Ishikawa (cell line): ENCODE results near the gene SNX1.

Source experiments
- CEBPB ChIP-seq: IDR thresholded peaks from 2 replicates; pipeline ENCODE4 v1.6.1; 2012
- CREB1 ChIP-seq: IDR thresholded peaks from 2 replicates; pipeline ENCODE4 v1.6.1; 2012; ENCODE audit warnings: low read depth
- EGR1 ChIP-seq: IDR thresholded peaks from 2 replicates; pipeline ENCODE4 v1.6.1; 2012
- EP300 ChIP-seq: IDR thresholded peaks from 2 replicates; pipeline ENCODE4 v1.6.1; 2012; ENCODE audit warnings: borderline replicate concordance
- FOXM1 ChIP-seq: IDR thresholded peaks from 2 replicates; pipeline ENCODE4 v1.6.1; 2012; ENCODE audit warnings: low read depth, borderline replicate concordance
- NFIC ChIP-seq: IDR thresholded peaks from 2 replicates; pipeline ENCODE4 v1.6.1; 2012
- RAD21 ChIP-seq: IDR thresholded peaks from 2 replicates; pipeline ENCODE4 v1.6.1; 2012; ENCODE audit warnings: low read depth
- REST ChIP-seq: IDR thresholded peaks from 2 replicates; pipeline ENCODE4 v1.6.1; 2012; ENCODE audit warnings: low read depth, mild to moderate bottlenecking
- TAF1 ChIP-seq: IDR thresholded peaks from 2 replicates; pipeline ENCODE4 v1.6.1; 2012; ENCODE audit warnings: low read depth, mild to moderate bottlenecking
- TCF12 ChIP-seq: IDR thresholded peaks from 2 replicates; pipeline ENCODE4 v1.6.1; 2012; ENCODE audit warnings: low read depth
- TEAD4 ChIP-seq: IDR thresholded peaks from 2 replicates; pipeline ENCODE4 v1.6.1; 2012
- YY1 ChIP-seq: IDR thresholded peaks from 2 replicates; pipeline ENCODE4 v1.6.1; 2012; ENCODE audit warnings: low read depth
- ZBTB7A ChIP-seq: IDR thresholded peaks from 2 replicates; pipeline ENCODE4 v1.6.1; 2012; ENCODE audit warnings: low read depth
- TF ChIP-seq, protein P1 (sequence below): IDR thresholded peaks from 2 replicates; pipeline ENCODE4 v1.6.1; 2012
- TF ChIP-seq, protein P2 (sequence below): IDR thresholded peaks from 2 replicates; pipeline ENCODE4 v1.6.1; 2012

SNX1 gene

DNA sequence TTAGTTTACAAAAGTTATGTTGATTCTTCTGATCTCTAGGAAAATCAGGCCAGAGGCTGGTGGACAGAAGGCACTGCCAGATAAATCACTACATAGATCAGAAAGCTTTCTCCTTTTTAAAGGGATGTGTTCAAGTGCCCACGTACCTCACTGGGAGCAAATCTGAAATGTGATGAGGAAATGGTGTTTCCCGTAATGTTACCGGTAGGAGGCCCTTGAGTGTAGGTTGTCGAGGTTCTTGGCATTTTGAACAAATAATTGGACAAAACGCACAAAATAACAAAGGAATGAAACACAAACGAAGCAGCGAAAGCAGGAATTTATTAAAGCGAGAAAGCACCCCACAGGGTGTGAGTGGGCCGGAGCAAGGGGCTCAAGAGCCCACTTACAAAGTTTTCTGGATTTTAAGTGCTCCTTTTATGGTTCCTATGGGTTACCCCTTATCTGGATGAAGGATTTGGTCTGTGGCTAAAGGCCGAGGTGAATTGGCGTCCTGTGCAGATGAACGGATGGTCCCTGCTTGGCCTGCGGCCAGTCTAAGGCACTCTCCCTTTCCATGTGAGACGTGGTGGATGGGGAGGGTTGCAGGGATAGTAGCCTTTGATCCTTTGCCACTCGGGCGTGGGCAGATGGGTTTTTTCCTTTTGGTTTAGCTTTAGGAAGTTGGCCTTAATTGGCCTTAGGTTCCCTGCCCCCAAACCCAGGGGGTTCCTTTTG lies 1.0 kb downstream of the SNX1 start:
- TF ChIP-seq CREB1 (no peak), CEBPB (no peak), YY1 (no peak), ZBTB7A (no peak), TCF12 (no peak), TEAD4 (no peak), RAD21 (no peak), TAF1 (no peak), EP300 (no peak), EGR1 (no peak), FOXM1 (no peak), NFIC (no peak), REST (no peak)
- TF ChIP-seq, protein P1, sequence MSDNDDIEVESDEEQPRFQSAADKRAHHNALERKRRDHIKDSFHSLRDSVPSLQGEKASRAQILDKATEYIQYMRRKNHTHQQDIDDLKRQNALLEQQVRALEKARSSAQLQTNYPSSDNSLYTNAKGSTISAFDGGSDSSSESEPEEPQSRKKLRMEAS, result no peak
- TF ChIP-seq, protein P2, sequence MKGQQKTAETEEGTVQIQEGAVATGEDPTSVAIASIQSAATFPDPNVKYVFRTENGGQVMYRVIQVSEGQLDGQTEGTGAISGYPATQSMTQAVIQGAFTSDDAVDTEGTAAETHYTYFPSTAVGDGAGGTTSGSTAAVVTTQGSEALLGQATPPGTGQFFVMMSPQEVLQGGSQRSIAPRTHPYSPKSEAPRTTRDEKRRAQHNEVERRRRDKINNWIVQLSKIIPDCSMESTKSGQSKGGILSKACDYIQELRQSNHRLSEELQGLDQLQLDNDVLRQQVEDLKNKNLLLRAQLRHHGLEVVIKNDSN, result no peak

GRCh38 chr15:64099379-64099778 lies 3.6 kb downstream of the SNX1 start:
- no peak for TF ChIP-seq EP300
- TF ChIP-seq, protein P2, result no peak
- no peak for TF ChIP-seq TCF12
- no peak for TF ChIP-seq YY1
- TF ChIP-seq, protein P1, result no peak
- no peak for TF ChIP-seq RAD21
- TF ChIP-seq TAF1, result no peak
- TF ChIP-seq CEBPB, result no peak
- no peak for TF ChIP-seq ZBTB7A
- TF ChIP-seq EGR1, result no peak
- no peak for TF ChIP-seq FOXM1
- TF ChIP-seq NFIC, result no peak
- no peak for TF ChIP-seq CREB1

DNA sequence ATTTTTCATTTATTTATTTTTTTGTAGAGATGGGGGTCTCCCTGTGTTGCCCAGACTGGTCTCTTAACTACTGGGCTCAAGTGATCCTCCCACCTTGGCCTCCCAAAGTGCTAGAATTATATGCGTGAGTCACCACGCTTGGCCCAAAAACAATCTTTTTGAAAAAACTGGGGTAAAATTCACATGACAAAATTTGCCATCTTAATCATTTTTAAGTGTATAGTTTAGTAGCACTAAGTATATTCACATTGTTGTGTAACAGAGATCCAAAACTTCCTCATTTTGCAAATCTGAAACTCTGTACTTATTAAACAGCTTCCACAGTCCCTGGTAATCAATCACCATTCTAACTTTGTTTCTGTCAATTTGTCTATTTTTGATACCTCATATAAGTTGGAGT lies 5.2 kb downstream of the SNX1 start:
- TF ChIP-seq EP300 (no peak), FOXM1 (no peak), ZBTB7A (no peak), NFIC (no peak), EGR1 (no peak), RAD21 (no peak), REST (no peak), CREB1 (no peak), TEAD4 (no peak), YY1 (no peak), TCF12 (no peak), TAF1 (no peak)
- TF ChIP-seq, protein P1, result no peak

DNA sequence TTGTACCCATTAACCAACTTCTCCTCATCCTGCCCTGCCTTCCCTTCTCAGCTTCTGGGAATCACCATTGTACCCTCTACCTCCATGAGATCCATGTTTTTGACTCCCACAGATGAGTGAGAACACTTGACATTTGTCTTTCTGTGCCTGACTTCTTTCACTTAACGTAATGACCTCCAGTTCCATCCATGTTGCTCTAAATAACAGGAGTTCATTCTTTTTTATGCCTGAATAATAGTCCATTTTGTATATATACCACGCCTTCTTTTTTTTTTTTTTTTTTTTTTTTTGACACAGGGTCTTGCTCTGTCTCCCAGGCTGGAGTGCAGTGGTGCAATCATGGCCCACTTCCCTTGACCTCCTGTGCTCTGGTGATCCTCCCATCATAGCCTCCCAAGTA lies 6.7 kb downstream of the SNX1 start:
- no peak for TF ChIP-seq TCF12
- TF ChIP-seq NFIC, result no peak
- no peak for TF ChIP-seq RAD21
- TF ChIP-seq CREB1, result no peak
- no peak for TF ChIP-seq EP300
- no peak for TF ChIP-seq TAF1
- no peak for TF ChIP-seq ZBTB7A
- TF ChIP-seq TEAD4, result no peak
- TF ChIP-seq YY1, result no peak
- TF ChIP-seq CEBPB, result no peak
- TF ChIP-seq REST, result no peak
- TF ChIP-seq, protein P2, result no peak
- TF ChIP-seq, protein P1, result no peak
- no peak for TF ChIP-seq EGR1
